ENCODE results near the gene DLGAP5. TPM values are rescaled to one million over a fixed set of nuclear protein-coding genes. Genes with fewer than 3 reads are reported as not detected.

The DLGAP5 gene
- polyA plus RNA-seq, 1 experiment = 8.9 TPM

GRCh38 chr14:55200651-55201050 is 9.3 kb upstream of the DLGAP5 start:
- no peaks in the 10 kb centered on the region for H3K27me3 ChIP-seq (ENCODE audit: control insufficient read depth, insufficient read depth, low read length)
- ChIA-PET CTCF (interaction anchor here (2.0 kb wide), 1 partner anchor 9 kb away, joined by 5 read pairs; the partner anchor contains the start of gene DLGAP5), POLR2A (no interaction called here)
- DNase-seq (ENCODE audit: low read depth) = no peak
- H3K4me3 ChIP-seq (ENCODE audit: low read depth, low read length) = no peak overlapping the region
- TF ChIP-seq CTCF (IDR thresholded peaks at IDR 0.05; ENCODE audit: insufficient read depth, low read depth, low read length) = no peak
- H3K36me3 ChIP-seq (ENCODE audit: control insufficient read depth, insufficient read depth, low read length) = no peaks in the 10 kb centered on the region

- ChIA-PET CTCF (interaction anchor here (2.1 kb wide), 1 partner anchor 13 kb away, joined by 4 read pairs; no protein-coding TSS in a partner anchor), POLR2A (no interaction called here)
- no peak for DNase-seq (ENCODE audit: low read depth)
- no peaks in the 10 kb centered on the region for H3K36me3 ChIP-seq (ENCODE audit: control insufficient read depth, insufficient read depth, low read length)
- H3K27me3 ChIP-seq (ENCODE audit: control insufficient read depth, insufficient read depth, low read length) = no peaks in the 10 kb centered on the region
- TF ChIP-seq CTCF (IDR thresholded peaks at IDR 0.05; ENCODE audit: insufficient read depth, low read depth, low read length) = no peak
- H3K4me3 ChIP-seq (ENCODE audit: low read depth, low read length) = no peak overlapping the region
These were observed 7.4 kb upstream of the DLGAP5 start for GRCh38 chr14:55198749-55199148.

- CTCF ChIA-PET = interaction anchor here (0.8 to 1.1 kb wide), 2 partner anchors 10 to 13 kb away, joined by 3 read pairs; no protein-coding TSS in a partner anchor
- Histone ChIP-seq H3K36me3 (ENCODE audit: control insufficient read depth, insufficient read depth, low read length) (no peaks in the 10 kb centered on the region), H3K27me3 (ENCODE audit: control insufficient read depth, insufficient read depth, low read length) (no peaks in the 10 kb centered on the region), H3K4me3 (ENCODE audit: low read depth, low read length) (no peak overlapping the region)
- POLR2A ChIA-PET = no interaction called here
- TF ChIP-seq CTCF (IDR thresholded peaks at IDR 0.05; ENCODE audit: insufficient read depth, low read depth, low read length) = no peak
- no peak for DNase-seq (ENCODE audit: low read depth)
These were observed 3.4 kb upstream of the DLGAP5 start for GRCh38 chr14:55194656-55195355.

GRCh38 chr14:55192054-55192621 is 753 bp upstream of the DLGAP5 start:
- no peak for DNase-seq (ENCODE audit: low read depth)
- no peak for TF ChIP-seq CTCF (IDR thresholded peaks at IDR 0.05; ENCODE audit: insufficient read depth, low read depth, low read length)
- CTCF ChIA-PET = interaction anchor here (0.5 to 1.5 kb wide), 3 partner anchors 10 to 416 kb away, joined by 3 to 5 read pairs (median 3); no protein-coding TSS in a partner anchor
- no peaks in the 10 kb centered on the region for H3K27me3 ChIP-seq (ENCODE audit: control insufficient read depth, insufficient read depth, low read length)
- POLR2A ChIA-PET = no interaction called here
- H3K4me3 ChIP-seq (ENCODE audit: low read depth, low read length) = peak overlapping the region; percentile 63
- no peaks in the 10 kb centered on the region for H3K36me3 ChIP-seq (ENCODE audit: control insufficient read depth, insufficient read depth, low read length)

GRCh38 chr14:55190906-55191202 is 531 bp downstream of the DLGAP5 start:
- Histone ChIP-seq H3K36me3 (ENCODE audit: control insufficient read depth, insufficient read depth, low read length) (no peaks in the 10 kb centered on the region), H3K27me3 (ENCODE audit: control insufficient read depth, insufficient read depth, low read length) (no peaks in the 10 kb centered on the region), H3K4me3 (ENCODE audit: low read depth, low read length) (peak overlapping the region; percentile 63)
- no peak for DNase-seq (ENCODE audit: low read depth)
- TF ChIP-seq CTCF (IDR thresholded peaks at IDR 0.05; ENCODE audit: insufficient read depth, low read depth, low read length) = no peak
- CTCF ChIA-PET = interaction anchor here (1.0 kb wide), 1 partner anchor 81 kb away, joined by 3 read pairs; no protein-coding TSS in a partner anchor
- POLR2A ChIA-PET = no interaction called here

All from BJ (cell line).